VCaP (cell line): ENCODE measurements around the gene IL21R.

ENCODE experiments used
- H3K27ac ChIP-seq: fragments of 450-650 bp; 2 replicates; pipeline ENCODE4 v1.5.1; 2017
- TF ChIP-seq, protein P1 (sequence below): fragments of 450-650 bp; conservative IDR thresholded peaks from 2 replicates; pipeline ENCODE4 v1.5.1; 2017; ENCODE audit warnings: mild to moderate bottlenecking, moderate library complexity

IL21R gene

GRCh38 chr16:27401768-27402568, at the start of gene IL21R:
Gene IL21R, plus strand, starts transcription at chr16:27402174. Its CDS starts 27,898 bp downstream, at chr16:27430072.
- TF ChIP-seq, protein P1, sequence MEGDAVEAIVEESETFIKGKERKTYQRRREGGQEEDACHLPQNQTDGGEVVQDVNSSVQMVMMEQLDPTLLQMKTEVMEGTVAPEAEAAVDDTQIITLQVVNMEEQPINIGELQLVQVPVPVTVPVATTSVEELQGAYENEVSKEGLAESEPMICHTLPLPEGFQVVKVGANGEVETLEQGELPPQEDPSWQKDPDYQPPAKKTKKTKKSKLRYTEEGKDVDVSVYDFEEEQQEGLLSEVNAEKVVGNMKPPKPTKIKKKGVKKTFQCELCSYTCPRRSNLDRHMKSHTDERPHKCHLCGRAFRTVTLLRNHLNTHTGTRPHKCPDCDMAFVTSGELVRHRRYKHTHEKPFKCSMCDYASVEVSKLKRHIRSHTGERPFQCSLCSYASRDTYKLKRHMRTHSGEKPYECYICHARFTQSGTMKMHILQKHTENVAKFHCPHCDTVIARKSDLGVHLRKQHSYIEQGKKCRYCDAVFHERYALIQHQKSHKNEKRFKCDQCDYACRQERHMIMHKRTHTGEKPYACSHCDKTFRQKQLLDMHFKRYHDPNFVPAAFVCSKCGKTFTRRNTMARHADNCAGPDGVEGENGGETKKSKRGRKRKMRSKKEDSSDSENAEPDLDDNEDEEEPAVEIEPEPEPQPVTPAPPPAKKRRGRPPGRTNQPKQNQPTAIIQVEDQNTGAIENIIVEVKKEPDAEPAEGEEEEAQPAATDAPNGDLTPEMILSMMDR: no peak
- no peak within 1 kb of the TSS for H3K27ac ChIP-seq

GRCh38 chr16:27353853-27354252, 48.1 kb upstream of the IL21R start:
- no peak overlapping the region for H3K27ac ChIP-seq
- TF ChIP-seq, protein P1: no peak

DNA sequence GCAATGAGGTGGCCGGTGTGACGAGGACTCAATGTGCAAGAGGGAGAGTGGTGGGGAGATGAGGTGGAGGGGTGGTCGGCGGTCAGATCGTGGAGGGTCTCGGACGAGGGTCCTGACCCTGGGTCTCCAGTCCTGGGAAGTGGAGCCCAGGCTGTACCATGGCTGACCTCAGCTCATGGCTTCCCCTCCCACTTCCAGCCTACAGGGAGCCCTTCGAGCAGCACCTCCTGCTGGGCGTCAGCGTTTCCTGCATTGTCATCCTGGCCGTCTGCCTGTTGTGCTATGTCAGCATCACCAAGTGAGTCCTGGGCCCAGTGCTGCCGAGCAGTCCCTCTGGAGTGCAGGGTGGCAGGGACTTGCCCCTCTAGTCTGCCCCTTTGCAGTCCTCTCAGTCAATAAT, 46.4 kb upstream of the IL21R start:
- no peak overlapping the region for H3K27ac ChIP-seq
- TF ChIP-seq, protein P1: no peak

DNA sequence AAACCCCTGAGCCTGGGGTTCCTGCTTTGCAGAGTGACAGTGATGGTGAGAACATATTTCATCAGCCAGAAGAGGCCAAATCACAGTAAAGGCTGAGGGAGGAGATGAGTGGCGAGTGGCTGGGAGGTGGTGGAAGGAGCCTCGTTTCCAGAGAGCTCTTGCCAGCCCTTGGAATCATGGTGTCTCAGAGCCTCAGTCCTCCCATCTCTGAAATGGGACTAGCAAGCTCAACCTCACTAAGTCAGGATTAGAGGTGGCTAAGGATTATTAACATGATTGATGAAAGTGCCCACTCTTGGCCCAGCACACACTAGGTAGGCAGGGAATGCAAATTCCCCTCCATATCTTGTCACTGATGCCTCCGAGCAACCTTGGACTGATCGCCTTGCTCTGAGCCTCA, 45.2 kb upstream of the IL21R start:
- H3K27ac ChIP-seq: no peak overlapping the region
- TF ChIP-seq, protein P1: no peak

- no peak overlapping the region for H3K27ac ChIP-seq
- TF ChIP-seq, protein P1: no peak
Measured at GRCh38 chr16:27359051-27359450, 42.9 kb upstream of the IL21R start.

DNA sequence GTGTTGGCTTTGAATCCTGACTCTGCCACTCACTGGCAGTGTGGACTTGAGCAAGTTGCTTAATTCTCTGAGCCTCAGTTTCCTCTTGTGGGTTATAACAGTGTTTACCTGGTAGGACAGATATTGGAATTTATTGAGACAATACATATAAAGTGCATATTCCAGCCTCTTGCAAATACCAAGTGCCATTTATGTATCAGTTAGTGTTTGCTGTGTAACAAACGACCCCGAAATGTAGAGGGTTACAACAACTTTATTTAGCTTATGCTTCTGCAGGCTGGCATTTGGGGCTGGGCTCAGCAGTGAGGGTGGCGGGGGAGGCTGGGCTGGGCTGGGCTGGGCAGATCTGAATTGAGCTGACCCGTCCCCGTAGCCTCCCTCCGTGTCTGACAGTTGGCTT, 42.4 kb upstream of the IL21R start:
- H3K27ac ChIP-seq: no peak overlapping the region
- TF ChIP-seq, protein P1: no peak

DNA sequence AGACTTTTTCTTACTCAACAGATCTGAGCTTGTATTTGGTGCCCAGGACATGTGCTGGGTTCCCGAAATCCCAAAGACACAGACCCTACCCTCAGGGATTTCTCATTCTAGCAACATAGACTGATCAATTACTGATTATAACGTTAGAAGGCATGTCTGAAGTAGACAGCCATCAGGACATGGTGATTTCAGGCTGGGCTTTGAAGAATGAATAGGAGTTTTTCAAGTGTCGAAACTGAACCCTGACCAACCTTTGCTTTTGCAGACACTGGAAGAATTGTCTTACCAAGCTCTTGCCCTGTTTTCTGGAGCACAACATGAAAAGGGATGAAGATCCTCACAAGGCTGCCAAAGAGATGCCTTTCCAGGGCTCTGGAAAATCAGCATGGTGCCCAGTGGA, 40.0 kb upstream of the IL21R start:
- no peak overlapping the region for H3K27ac ChIP-seq
- TF ChIP-seq, protein P1: no peak
